GM19438 (cell line): ENCODE results near the gene YEATS4.

ENCODE experiments used
- ATAC-seq: cut with Tn5 transposase; IDR thresholded peaks from one replicate; pipeline ENCODE4 v1.9.1; 2021; ENCODE audit warnings: low read depth; ENCODE audit not compliant: unreplicated experiment

Gene YEATS4

GRCh38 chr12:69430942-69431590 lies 71.5 kb downstream of the YEATS4 start:
- ATAC-seq, result no peak

- no peak for ATAC-seq
Measured at GRCh38 chr12:69431591-69432222, 72.2 kb downstream of the YEATS4 start.

- no peak for ATAC-seq
Measured at GRCh38 chr12:69433653-69434052, 74.1 kb downstream of the YEATS4 start.

- no peak for ATAC-seq
Measured at GRCh38 chr12:69435644-69436043, 76.1 kb downstream of the YEATS4 start.

GRCh38 chr12:69437073-69437472 lies 77.5 kb downstream of the YEATS4 start:
- ATAC-seq, result no peak

GRCh38 chr12:69438539-69438938 lies 79.0 kb downstream of the YEATS4 start:
- ATAC-seq, result no peak

- no peak for ATAC-seq
Measured at GRCh38 chr12:69440016-69440415, 80.5 kb downstream of the YEATS4 start.
